Measurements from ENCODE around the gene SPON1. TPM values are rescaled to one million over a fixed set of nuclear protein-coding genes. Genes with fewer than 3 reads are reported as not detected.

SPON1 gene
- total RNA-seq, 4 donors from 2014 or later = 42.6 to 74.0 (median 56.1) TPM

DNA sequence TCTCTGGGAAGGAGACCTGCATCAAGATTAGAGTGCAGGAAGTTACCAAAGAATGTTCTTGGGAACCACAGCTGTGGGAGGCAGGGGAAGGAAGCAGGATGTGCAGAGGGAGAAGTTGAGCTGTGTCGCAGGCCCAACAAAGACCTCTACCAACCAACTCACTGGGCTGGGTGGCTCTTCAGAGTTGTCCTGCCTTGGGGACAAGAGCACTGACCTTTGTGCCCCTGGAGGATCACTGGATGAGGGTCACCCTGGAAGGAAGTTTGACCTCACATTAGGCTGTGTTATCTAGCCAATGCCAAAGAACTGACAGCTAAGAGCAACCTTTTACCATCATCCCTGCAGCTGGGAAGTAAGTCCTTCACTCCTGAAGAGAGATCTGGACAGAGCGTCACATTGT, 265.8 kb downstream of the SPON1 start:
- Histone ChIP-seq H3K36me3 (no peaks in the 10 kb centered on the region), H3K4me3 (no peak overlapping the region), H3K27me3 (no peaks in the 10 kb centered on the region), H3K27ac (no peak overlapping the region), H3K9me3 (no peaks in the 10 kb centered on the region), H3K4me1 (peaks cover 0 to 4% (median 0%) of the 10 kb centered on the region in 4 donors)
- intact Hi-C loops (cut with DNase I; ENCODE audit: low total_unique reads) (no loop called here), in situ Hi-C loops (cut with MboI; ENCODE audit: low pct_ligation_motif_present in 1 of 4, low pct_unique_long_range_greater_than_20kb in 1 of 4, low sequenced_read_pairs in 3 of 4) (loop anchor here in 1 of 4 donors (25.0 kb wide), 1 partner anchor 466 kb away; no protein-coding TSS in a partner anchor)
- WGBS, 2 donors (ENCODE audit: low coverage in 1 of 2) = 78 to 80% methylated on average over 2 of the region's 2 CpGs
- no peak for TF ChIP-seq POLR2A (IDR thresholded peaks at IDR 0.05)
- TF ChIP-seq, protein P1, sequence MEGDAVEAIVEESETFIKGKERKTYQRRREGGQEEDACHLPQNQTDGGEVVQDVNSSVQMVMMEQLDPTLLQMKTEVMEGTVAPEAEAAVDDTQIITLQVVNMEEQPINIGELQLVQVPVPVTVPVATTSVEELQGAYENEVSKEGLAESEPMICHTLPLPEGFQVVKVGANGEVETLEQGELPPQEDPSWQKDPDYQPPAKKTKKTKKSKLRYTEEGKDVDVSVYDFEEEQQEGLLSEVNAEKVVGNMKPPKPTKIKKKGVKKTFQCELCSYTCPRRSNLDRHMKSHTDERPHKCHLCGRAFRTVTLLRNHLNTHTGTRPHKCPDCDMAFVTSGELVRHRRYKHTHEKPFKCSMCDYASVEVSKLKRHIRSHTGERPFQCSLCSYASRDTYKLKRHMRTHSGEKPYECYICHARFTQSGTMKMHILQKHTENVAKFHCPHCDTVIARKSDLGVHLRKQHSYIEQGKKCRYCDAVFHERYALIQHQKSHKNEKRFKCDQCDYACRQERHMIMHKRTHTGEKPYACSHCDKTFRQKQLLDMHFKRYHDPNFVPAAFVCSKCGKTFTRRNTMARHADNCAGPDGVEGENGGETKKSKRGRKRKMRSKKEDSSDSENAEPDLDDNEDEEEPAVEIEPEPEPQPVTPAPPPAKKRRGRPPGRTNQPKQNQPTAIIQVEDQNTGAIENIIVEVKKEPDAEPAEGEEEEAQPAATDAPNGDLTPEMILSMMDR (IDR thresholded peaks at IDR 0.05) = no peak
- TF ChIP-seq POLR2AphosphoS5 (IDR thresholded peaks at IDR 0.05) = no peak
- TF ChIP-seq EP300 (IDR thresholded peaks at IDR 0.05; ENCODE audit: low read depth) = no peak
- DNase-seq = no peak

GRCh38 chr11:14229472-14229871, 266.9 kb downstream of the SPON1 start:
- TF ChIP-seq EP300 (IDR thresholded peaks at IDR 0.05; ENCODE audit: low read depth) (no peak), POLR2AphosphoS5 (IDR thresholded peaks at IDR 0.05) (no peak), POLR2A (IDR thresholded peaks at IDR 0.05) (no peak)
- TF ChIP-seq, protein P1 (IDR thresholded peaks at IDR 0.05) = no peak
- no peaks in the 10 kb centered on the region for H3K4me1 ChIP-seq
- in situ Hi-C loops (cut with MboI; ENCODE audit: low pct_ligation_motif_present in 1 of 4, low pct_unique_long_range_greater_than_20kb in 1 of 4, low sequenced_read_pairs in 3 of 4) = loop anchor here in 1 of 4 donors (25.0 kb wide), 1 partner anchor 467 kb away; no protein-coding TSS in a partner anchor
- H3K36me3 ChIP-seq = no peaks in the 10 kb centered on the region
- no peak overlapping the region for H3K27ac ChIP-seq
- H3K27me3 ChIP-seq = no peaks in the 10 kb centered on the region
- H3K9me3 ChIP-seq = no peaks in the 10 kb centered on the region
- DNase-seq = no peak
- intact Hi-C loops (cut with DNase I; ENCODE audit: low total_unique reads) = no loop called here
- no peak overlapping the region for H3K4me3 ChIP-seq
- WGBS, 2 donors (ENCODE audit: low coverage in 1 of 2) = 82 to 88% methylated on average over 7 to 11 of the region's 11 CpGs

DNA sequence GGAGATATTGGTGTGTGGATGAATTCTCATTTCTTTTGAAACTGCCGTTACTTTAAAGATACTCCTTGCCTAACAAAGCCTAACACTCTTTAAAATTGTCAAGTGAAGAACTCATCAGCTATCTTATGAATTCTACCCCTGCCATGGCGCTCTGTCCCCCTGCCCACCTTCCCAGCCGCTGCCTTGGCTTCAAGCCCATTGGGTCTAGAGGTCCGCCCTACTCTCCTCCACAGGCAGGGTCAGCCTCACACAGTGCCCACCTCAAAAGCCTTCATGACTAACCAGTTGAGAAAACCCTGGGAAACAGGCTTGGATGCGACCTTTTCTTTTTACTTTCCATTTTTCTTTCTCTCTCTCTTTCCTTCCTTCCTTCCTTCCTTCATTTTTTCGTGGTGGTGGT, 267.9 kb downstream of the SPON1 start:
- H3K27ac ChIP-seq = no peak overlapping the region
- intact Hi-C loops (cut with DNase I; ENCODE audit: low total_unique reads) (no loop called here), in situ Hi-C loops (cut with MboI; ENCODE audit: low pct_ligation_motif_present in 1 of 4, low pct_unique_long_range_greater_than_20kb in 1 of 4, low sequenced_read_pairs in 3 of 4) (loop anchor here in 1 of 4 donors (25.0 kb wide), 1 partner anchor 468 kb away; no protein-coding TSS in a partner anchor)
- 73 to 82% methylated on average over 6 of the region's 6 CpGs for WGBS, 2 donors (ENCODE audit: low coverage in 1 of 2)
- H3K9me3 ChIP-seq = no peaks in the 10 kb centered on the region
- TF ChIP-seq, protein P1 (IDR thresholded peaks at IDR 0.05) = no peak
- TF ChIP-seq EP300 (IDR thresholded peaks at IDR 0.05; ENCODE audit: low read depth) (no peak), POLR2AphosphoS5 (IDR thresholded peaks at IDR 0.05) (no peak), POLR2A (IDR thresholded peaks at IDR 0.05) (no peak)
- no peaks in the 10 kb centered on the region for H3K4me1 ChIP-seq
- no peak for DNase-seq
- no peaks in the 10 kb centered on the region for H3K36me3 ChIP-seq
- H3K27me3 ChIP-seq = no peaks in the 10 kb centered on the region
- H3K4me3 ChIP-seq = no peak overlapping the region

GRCh38 chr11:14232652-14233051, 270.1 kb downstream of the SPON1 start:
- TF ChIP-seq POLR2AphosphoS5 (IDR thresholded peaks at IDR 0.05) = no peak
- TF ChIP-seq, protein P1 (IDR thresholded peaks at IDR 0.05) = no peak
- no peak for TF ChIP-seq EP300 (IDR thresholded peaks at IDR 0.05; ENCODE audit: low read depth)
- no peak for TF ChIP-seq POLR2A (IDR thresholded peaks at IDR 0.05)
- Histone ChIP-seq H3K4me3 (no peak overlapping the region), H3K4me1 (no peaks in the 10 kb centered on the region), H3K27ac (no peak overlapping the region), H3K9me3 (no peaks in the 10 kb centered on the region), H3K27me3 (no peaks in the 10 kb centered on the region), H3K36me3 (no peaks in the 10 kb centered on the region)
- WGBS, 2 donors (ENCODE audit: low coverage in 1 of 2) = 50 to 76% methylated on average over 5 to 6 of the region's 6 CpGs
- in situ Hi-C loops (cut with MboI; ENCODE audit: low pct_ligation_motif_present in 1 of 4, low pct_unique_long_range_greater_than_20kb in 1 of 4, low sequenced_read_pairs in 3 of 4) (loop anchor here in 1 of 4 donors (25.0 kb wide), 1 partner anchor 470 kb away; no protein-coding TSS in a partner anchor), intact Hi-C loops (cut with DNase I; ENCODE audit: low total_unique reads) (no loop called here)
- no peak for DNase-seq

Data from transverse colon (tissue), 4 donors.